HG03575 (cell line): ENCODE measurements around the gene GSTM3.
"Not testable (repeated sequence)": the region's sequence is repeated elsewhere in the genome, so short reads cannot be mapped to it uniquely, and the experiment has no call there.

Source experiments
- ATAC-seq: cut with Tn5 transposase; IDR thresholded peaks from one replicate; pipeline ENCODE4 v1.9.1; 2021; ENCODE audit not compliant: unreplicated experiment, insufficient number of reproducible peaks, low FRiP score; ENCODE audit errors: extremely low read depth

Gene GSTM3

DNA sequence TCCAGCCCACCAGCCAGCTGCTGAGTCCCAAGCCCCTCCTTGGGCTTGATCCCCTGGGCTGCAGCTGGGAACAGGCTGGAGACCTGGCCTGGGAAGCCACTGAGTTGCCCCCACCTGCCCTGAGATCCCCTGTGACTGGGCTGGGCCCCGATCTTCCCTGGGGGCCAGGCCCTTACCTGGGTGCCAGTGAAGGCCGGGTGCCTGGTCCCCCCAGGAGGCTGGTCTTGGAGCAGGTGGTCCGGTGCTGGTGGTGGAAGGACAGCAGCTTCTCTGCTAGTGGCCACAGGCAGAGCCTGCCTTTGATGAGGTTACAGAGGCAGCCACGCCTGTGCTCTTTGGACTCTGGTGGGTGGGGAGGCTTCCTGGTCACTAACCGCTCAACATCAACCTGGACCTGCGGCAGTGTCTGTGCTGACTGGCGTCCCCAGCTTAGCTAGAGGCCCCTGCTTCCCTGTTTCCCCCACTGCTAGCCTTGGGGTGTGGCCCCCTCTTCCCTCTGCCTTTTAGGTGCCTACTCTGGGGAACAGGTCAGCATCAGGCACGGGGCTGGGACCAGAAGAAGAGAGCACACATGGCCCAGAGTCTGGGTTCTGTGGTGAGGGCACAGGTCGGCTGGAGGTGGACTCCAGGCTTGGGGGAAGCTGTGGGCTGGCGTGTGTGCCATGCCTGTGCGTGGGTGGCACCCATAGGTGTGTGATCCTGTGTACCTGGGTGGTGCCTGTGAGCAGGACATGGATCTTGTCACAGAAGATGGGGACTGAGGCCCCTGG lies 23.0 kb upstream of the GSTM3 start, which contains the start of gene EPS8L3:
Gene EPS8L3 (minus strand): TSS at position 278 of the 770 bp plus-strand sequence. CDS start 2,174 bp downstream, outside the sequence.
- ATAC-seq = no peak

DNA sequence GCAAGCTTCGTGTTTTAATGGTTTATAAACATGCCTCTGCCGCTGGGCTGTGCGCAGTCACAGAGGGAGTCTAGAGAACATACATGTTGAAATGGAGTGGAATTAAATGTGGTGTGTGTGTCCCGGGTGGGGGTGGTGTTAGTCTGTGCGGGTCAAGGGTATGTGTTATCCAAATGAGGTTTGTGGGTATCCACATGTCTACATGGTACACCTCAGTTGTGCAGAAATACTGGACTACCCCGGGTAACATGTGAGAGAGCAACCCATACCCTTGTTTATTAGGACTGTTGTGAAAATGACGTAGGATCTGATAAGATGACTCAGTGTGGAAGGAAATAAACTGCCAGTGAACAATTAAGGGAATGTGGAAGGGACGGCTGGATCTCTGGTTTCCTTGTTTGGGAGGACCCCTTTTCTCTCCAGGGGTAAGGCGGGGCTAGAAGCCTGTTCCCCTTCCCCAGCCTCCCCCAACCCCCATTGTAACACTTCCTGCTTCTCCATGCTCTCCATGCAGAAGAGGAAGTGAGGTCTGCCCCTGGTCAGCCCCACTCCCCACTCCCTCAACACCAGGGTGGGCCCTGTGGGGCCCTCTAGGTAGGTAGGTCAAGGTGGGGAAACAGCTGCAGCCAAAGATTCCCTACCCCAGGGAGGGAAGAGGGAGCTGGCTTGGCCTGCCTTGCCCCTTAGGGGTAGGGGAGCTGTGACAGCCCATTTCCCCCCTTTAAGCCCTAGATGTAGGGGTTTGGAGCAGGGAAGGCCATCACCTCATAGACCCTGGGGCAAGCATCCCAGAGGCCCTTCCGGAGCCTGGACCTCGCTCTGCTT lies 22.2 kb upstream of the GSTM3 start:
- no peak for ATAC-seq

DNA sequence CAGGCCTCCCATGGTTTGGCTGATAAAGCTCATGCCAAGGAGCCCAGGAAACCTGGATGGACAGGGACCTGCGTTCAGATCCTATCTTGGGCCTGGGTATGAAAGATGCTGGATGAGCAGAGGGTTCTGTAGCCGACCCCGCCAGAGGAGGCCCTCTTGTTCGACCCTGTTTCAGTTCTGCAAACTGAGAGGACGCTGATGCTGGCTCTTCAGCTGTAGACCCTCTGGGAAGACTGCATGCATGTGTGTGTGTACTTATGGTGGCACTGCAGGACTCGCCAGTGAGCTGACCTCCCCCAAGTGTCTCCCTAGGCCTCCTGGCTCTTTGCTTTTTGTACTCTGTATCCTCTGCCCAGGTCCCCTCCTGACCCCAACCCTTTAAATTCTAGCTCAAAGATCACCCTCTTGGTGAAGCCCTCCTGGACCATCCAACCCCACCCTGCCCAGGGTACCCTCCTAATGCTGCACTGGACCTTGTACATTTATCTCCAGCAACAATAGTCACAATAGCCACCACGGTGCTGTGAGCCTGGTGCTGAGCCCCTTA lies 21.3 kb upstream of the GSTM3 start:
- no peak for ATAC-seq

DNA sequence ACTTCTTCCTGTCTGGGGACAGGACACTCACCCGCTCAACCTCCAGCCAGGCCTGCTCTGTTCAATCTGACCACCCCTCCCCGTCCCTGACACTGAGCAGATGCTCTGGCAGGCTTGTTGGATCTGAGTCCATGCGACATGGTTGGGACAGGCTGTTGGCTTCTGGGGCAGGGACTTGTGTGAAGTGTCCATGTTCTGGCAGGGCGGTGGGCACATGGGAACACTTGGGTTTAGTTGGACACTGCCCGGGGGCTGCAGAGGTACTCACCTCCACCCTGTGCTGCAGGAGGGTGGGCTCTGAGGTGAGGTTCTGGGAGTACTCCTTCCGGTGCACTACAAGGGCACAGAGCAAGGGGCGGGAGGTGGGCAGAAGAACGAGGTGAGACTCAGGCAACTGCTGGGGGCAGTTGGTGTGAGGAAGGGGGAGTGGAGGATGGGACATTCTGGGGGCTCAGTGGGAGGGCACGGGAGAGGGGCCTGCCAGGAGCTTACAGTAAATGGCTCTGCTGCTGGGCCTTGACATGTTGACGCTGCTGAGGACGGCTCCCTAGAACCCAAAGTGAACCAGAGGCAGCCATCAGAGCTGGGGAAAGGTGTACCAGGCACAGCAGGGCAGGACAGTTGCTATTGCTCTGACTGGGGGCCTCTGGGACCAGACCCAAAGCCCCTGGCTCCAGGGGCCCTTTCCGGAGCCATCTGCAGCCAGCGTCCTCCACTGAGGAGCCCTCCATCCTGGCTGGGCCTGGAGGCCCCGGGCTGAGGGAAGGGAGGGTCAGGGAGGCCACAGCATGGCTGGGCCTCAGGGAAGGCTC lies 20.6 kb upstream of the GSTM3 start:
- no peak for ATAC-seq

DNA sequence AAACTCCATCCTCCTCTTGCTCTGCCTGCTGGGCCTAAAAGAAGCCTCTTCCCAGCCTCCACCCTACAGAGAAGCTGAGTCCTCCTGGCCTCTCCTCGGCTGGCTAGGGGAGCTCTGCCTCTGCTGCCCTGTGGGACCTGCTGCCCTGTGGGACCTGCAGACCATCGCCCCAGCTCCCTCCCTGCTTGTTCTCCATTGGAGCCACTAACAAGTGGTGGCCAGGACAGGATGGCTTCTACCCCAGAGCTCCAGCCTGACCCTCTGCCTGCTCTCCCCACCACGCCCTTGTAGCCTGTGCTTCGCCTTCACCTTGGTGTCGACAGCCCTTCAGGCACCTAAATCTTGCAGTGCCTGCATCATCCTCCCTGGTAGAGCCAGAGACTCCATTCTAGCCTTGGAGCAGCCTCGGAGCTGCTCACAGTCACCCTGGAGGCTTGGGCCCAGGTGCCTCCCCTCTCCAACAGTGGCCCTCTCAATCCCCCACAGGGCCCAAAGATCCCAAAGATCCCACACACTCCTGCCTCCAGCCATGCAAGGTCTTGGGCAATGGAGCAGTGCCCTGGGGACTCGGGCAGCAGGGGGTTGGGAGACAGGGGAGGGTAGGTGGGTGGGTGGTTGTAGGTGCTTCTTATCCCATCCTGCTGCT lies 19.9 kb upstream of the GSTM3 start:
- ATAC-seq = no peak

DNA sequence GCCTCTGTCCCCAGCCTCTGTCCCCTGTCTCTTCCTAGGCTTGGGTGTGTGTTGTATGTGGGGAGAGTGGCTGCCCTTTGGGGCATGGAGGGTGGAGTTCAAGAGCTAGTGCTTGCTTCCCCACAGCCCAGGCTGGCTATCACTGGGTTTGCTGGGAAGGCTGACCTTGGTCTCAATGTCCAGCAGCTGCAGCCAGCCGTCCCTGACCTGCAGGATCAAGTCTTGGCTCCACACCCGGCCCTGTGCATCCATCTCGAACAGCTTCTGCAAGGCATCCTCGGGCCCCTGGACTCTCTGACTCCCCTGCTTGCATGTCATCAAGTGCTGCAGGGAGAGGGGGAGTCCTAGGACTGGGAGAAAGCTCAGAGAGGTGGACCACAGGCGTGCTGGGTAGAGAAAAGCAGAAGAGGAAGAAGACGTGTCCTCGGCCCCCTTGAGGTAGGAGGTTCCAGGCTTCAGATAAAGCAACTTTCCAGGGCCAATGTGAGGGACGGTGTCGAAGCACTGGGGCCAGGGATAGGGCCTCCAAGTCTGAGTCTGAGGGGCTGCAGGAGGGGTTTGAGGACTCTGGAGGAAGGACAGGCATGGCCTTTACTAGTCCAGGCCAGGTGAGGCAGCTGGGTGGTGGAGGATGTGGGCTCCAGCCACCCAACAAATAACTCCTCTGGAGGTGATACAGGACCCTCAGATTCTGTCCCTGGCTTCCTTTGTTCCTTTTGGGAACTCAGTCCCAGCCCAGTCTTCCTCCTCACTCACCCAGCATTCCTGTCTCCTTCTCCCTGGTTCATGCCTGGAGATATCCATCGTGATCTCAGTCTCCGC lies 18.9 kb upstream of the GSTM3 start:
- ATAC-seq = no peak

DNA sequence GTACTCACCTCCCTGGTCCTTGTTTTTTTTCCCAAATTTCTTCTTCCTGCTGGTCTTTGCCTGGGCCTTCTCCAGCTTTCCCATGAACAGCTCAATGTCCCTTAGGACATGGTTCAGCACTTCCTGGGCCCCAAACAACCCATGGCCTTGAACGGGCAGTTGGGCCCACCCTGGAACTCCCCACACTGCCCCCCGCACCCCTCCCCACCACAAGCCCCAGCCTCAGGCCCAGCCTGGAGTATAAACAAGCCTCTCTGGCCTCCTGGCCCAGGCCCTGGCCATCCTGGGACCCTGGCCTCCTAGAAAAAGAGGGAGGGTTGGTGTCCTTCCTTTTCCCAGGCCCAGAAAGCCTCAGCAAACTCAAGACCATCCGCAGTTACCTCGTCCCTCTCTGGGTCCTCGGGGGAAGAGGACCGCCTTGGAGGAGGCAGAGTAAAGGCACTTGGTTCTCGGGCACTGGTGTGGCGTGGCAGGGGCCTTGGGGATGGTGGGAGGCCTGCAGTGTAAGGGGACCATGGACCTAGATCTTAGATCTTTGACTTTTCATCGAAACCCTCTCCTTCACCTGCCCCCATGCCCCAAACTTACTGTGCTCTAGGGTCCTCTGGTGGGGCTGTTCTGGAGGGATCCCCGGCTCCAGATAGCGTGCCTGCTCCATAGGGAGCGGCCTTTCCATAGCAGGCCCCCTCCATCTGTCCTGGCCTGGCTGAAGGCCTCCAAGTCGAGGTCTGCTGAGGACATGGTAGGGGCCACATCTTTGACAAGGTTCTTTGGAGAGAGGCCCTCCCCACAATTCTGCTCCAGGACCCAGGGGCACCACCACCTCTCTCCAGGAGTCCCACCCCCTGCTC lies 17.3 kb upstream of the GSTM3 start:
- no peak for ATAC-seq

DNA sequence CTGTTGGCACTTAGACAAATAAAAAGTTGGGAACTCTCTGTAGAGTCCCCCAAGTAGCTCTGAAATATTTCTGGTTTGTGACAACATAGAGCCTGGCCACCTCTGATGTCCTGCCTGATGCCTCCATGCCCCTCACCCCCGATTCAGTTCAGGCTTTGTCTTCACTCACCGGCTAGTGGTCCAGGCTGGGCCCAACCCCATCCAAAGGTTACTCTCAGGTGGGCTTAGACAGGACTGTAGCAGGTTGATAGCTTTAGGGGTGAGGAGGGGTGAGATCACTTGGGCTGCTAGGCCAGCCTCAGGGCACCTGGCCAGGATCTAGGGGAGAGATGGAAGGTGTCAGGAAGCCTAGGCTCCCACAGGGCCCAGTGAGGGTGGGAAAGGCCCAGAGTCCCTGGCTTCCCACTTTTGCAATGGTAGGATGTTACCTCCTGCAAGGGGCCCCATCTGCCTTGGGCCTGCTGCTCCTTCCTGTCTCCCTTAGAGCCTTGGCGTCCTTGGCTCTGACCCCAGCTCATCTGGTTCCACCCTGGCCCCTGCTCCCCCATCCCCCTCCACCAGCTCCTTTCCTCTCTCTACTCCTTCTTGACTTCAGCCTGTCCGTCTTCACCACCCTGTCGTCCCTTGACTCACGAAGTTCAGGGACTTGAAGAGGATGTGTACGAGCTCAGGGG lies 16.1 kb upstream of the GSTM3 start:
- ATAC-seq = no peak

DNA sequence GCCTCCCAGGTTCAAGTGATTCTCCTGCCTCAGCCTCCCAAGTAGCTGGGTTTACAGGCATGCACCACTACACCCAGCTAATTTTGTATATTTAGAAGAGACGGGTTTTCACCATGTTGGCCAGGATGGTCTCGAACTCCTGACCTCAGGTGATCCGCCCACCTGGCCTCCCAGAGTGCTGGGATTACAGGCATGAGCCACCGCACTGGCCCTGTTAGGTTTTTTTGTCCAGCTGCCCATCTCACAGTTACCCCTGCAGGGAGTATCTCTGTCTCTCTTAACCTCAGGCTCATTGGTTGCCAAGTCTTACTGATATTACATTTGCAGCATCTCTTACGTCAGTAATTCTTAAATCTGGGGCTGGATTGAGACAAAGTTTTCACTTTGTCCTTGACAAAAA lies 15.5 kb upstream of the GSTM3 start:
- not testable (repeated sequence) for ATAC-seq

DNA sequence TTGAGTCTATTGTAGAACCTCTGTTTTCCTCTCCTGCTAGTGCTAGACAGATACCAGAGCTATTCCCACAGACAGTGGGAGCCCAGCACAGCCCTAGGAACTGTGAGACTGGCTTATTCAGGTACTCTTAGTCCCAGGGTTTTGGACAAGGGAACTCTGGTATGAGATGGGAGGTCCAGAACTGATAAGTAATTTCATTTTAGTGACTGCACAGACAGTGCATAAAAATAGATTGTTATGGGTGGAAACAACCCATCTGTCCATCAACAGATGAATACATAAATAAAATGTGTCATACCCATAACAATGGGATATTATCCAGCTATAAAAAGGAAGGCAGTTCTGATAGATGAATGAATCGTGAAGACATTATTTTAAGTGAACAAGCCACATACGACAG lies 13.9 kb upstream of the GSTM3 start:
- ATAC-seq = no peak

DNA sequence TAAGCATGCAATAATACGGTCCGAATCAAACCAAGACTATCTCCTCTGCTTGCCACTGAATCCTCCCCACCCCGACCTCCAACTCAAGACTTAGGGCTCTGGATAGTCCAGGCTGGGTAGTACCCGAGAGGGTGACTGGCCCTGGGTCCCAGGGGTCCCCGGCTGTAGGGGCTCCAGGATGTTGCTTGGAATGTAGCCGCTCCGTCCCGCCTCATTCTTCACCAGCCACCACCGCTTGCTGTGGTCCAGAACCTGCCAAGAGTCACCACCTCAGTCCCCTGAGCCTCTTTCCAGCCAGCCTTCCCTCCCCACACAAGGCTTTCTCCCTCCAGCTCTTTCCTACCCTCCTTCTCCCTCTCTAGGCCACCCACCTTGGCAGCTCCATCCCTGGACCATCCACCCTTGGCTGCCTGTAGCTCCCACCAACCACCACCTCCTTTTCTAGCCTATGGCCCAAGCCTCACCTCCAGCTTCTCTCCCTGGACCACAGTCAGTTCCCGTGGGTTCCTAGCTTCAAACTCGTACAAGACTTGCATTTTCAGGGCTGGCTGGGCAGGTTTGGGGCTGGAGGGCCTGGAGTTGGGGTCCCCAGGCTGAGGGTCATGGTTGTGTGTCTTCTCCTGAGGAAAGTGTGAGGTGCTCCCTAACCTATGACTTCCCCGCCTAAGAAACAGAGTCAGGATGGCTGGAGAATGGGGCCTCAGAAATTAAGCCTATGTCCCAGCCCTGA lies 10.9 kb upstream of the GSTM3 start:
- no peak for ATAC-seq

DNA sequence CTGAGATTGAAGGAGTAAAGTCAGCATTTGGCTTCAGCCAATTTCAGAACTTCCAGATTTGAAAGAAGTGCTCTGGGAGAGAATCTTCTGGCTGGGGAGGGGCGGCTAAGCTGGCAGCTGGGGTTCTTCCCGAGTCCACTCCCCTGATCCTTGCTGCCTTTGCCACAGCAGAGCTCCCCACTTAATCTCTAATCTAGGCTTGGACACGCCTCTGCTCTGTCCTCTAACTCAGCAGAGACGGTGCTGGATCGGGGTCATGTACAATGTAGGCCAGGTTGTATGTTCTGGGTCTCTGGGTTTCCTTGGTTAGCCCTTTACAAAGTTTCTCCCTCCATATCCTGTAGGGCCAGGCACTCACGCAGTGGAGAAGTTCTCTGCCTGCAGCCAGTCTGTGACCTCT lies 10.1 kb upstream of the GSTM3 start:
- no peak for ATAC-seq

DNA sequence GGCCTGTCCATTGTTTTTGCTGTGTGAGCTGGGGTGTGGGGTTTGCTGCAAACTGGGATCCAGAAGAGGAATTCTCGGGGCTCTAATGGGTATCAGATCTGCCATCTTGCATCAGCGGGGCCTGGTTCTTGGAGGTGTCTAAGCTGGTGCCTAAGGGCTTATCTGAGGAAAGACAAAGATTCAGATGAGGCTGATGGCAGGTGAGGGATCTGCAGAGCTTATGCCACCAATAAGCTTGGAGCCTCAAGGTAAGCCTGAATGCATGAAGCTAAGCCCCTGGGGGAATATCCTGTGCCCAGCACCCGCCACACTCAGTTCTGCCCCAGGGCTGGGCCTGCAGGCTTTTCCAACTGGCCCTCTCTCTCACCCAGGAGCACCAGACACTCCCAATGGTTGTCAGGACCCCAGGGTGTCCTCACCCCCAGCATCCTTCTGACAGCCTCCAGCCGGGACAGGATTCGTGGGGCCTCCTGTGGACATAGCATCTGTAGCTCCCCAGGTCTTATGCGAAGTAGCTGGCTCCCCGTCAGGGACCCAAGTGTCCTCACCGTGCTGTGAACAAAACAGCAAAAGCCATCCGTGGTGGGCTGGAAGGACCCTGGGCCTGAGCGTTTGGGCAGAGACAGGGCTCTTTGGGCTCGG lies 9.5 kb upstream of the GSTM3 start:
- no peak for ATAC-seq

DNA sequence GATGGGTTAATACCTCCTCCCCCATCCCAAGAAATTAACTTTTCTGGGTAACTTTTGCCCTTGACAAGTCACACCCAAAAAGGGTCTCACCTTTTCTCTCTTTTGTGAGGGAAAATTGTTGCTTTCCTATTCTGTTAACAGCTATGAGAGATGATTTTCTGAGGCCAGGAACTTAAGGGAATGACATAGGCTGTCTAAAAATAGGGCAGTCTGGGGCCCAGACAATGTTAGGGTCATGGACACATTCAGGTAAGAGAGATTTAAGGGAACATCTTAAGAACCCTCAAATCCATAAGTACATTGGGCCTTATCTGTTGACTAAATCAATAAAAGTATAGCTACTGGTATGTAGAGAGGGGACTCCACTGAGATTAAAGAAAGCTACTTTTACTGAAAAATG lies 8.4 kb upstream of the GSTM3 start:
- no peak for ATAC-seq

DNA sequence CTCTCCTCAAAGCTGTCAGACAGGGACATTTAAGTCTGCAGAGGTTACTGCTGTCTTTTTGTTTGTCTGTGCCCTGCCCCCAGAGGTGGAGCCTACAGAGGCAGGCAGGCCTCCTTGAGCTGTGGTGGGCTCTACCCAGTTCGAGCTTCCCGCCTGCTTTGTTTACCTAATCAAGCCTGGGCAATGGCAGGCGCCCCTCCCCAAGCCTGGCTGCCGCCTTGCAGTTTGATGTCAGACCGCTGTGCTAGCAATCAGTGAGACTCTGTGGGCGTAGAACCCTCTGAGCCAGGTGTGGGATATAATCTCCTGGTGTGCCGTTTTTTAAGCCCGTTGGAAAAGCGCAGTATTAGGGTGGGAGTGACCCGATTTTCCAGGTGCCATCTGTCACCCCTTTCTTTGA lies 7.5 kb upstream of the GSTM3 start:
- not testable (repeated sequence) for ATAC-seq
